ENCODE results near the gene GPRIN3. TPM values are rescaled to one million over a fixed set of nuclear protein-coding genes. Genes with fewer than 3 reads are reported as not detected.

GPRIN3 gene
- total and polyA plus RNA-seq, 8 donors: 0.40 to 19.8 (median 10.5) TPM

- H3K4me1 ChIP-seq: peaks cover 0 to 7% (median 0%) of the 10 kb centered on the region in 4 donors
- TF ChIP-seq CTCF (IDR thresholded peaks at IDR 0.05) (no peak), POLR2A (IDR thresholded peaks at IDR 0.05) (no peak), EP300 (IDR thresholded peaks at IDR 0.05) (no peak), POLR2AphosphoS5 (IDR thresholded peaks at IDR 0.05) (no peak)
- DNase-seq: no peak
- intact Hi-C loops (cut with DNase I; ENCODE audit: low total_unique reads): no loop called here
- H3K4me3 ChIP-seq: no peak overlapping the region
- no peaks in the 10 kb centered on the region for H3K9me3 ChIP-seq
- no peak overlapping the region for H3K27ac ChIP-seq
- no peaks in the 10 kb centered on the region for H3K27me3 ChIP-seq
- no peaks in the 10 kb centered on the region for H3K36me3 ChIP-seq
- 90 to 94% (median 93%) methylated on average over 1 of the region's 1 CpG for WGBS, 5 donors
These were observed 90.7 kb downstream of the GPRIN3 start for GRCh38 chr4:89216866-89217265.

- Histone ChIP-seq H3K27ac (no peak overlapping the region), H3K36me3 (no peaks in the 10 kb centered on the region), H3K9me3 (no peaks in the 10 kb centered on the region), H3K4me1 (peaks cover 0 to 7% (median 0%) of the 10 kb centered on the region in 4 donors), H3K4me3 (no peak overlapping the region), H3K27me3 (no peaks in the 10 kb centered on the region)
- TF ChIP-seq POLR2A (IDR thresholded peaks at IDR 0.05): no peak
- no peak for TF ChIP-seq EP300 (IDR thresholded peaks at IDR 0.05)
- no peak for TF ChIP-seq POLR2AphosphoS5 (IDR thresholded peaks at IDR 0.05)
- TF ChIP-seq CTCF (IDR thresholded peaks at IDR 0.05): no peak
- DNase-seq: no peak
- intact Hi-C loops (cut with DNase I; ENCODE audit: low total_unique reads): no loop called here
These were observed 91.2 kb downstream of the GPRIN3 start for GRCh38 chr4:89216422-89216821.

GRCh38 chr4:89215736-89216135 lies 91.9 kb downstream of the GPRIN3 start:
- Histone ChIP-seq H3K27ac (no peak overlapping the region), H3K27me3 (no peaks in the 10 kb centered on the region), H3K4me1 (peaks cover 0 to 7% (median 0%) of the 10 kb centered on the region in 4 donors), H3K36me3 (no peaks in the 10 kb centered on the region), H3K4me3 (no peak overlapping the region), H3K9me3 (no peaks in the 10 kb centered on the region)
- intact Hi-C loops (cut with DNase I; ENCODE audit: low total_unique reads): no loop called here
- TF ChIP-seq CTCF (IDR thresholded peaks at IDR 0.05) (no peak), POLR2AphosphoS5 (IDR thresholded peaks at IDR 0.05) (no peak), EP300 (IDR thresholded peaks at IDR 0.05) (no peak), POLR2A (IDR thresholded peaks at IDR 0.05) (no peak)
- no peak for DNase-seq
- WGBS, 5 donors: 36 to 78% (median 71%) methylated on average over 2 to 3 of the region's 3 CpGs

- WGBS, 5 donors: 86 to 100% (median 100%) methylated on average over 1 of the region's 1 CpG
- no peak for TF ChIP-seq POLR2A (IDR thresholded peaks at IDR 0.05)
- no peak for TF ChIP-seq CTCF (IDR thresholded peaks at IDR 0.05)
- no peaks in the 10 kb centered on the region for H3K9me3 ChIP-seq
- intact Hi-C loops (cut with DNase I; ENCODE audit: low total_unique reads): no loop called here
- no peaks in the 10 kb centered on the region for H3K36me3 ChIP-seq
- no peaks in the 10 kb centered on the region for H3K27me3 ChIP-seq
- no peak overlapping the region for H3K4me3 ChIP-seq
- no peak overlapping the region for H3K27ac ChIP-seq
- no peak for DNase-seq
- peaks cover 0 to 7% (median 0%) of the 10 kb centered on the region in 4 donors for H3K4me1 ChIP-seq
These were observed 93.3 kb downstream of the GPRIN3 start for GRCh38 chr4:89214308-89214707.

All from stomach (tissue), 9 donors.